ENCODE measurements around the gene YIPF2. TPM values are rescaled to one million over a fixed set of nuclear protein-coding genes. Genes with fewer than 3 reads are reported as not detected.

The YIPF2 gene
- total RNA-seq, 4 donors from 2014 or later = 40.5 to 100 (median 71.0) TPM

DNA sequence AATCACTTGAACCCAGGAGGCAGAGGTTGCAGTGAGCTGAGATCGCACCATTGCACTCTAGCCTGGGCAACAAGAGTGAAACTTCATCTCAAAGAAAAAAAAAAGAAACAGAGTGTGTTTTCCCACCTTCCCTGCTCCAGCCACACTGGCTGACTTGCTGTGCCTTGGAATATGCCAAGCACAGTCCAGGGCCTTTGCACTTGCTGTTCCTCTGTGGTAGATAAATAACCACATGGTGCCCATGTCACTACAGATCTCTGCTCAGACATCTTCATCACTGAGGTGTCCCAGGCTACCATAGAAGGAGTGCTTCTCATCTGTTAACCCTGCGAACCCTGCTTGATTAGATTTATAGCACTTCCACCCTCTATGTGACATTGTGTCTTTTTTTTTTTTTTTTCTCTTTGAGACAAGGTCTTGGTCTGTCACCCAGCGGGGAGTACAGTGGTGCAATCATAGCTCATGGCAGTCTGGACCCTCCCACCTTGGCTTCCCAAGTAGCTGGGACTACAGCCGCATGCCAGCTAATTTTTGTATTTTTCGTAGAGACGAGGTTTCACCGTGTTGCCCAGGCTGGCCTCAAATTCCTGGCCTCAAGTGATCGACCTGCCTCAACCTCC is 42.8 kb upstream of the YIPF2 start:
- no peaks in the 10 kb centered on the region for H3K9me3 ChIP-seq
- H3K27ac ChIP-seq = no peak overlapping the region
- no peaks in the 10 kb centered on the region for H3K36me3 ChIP-seq
- intact Hi-C loops (cut with DNase I; ENCODE audit: low total_unique reads) = no loop called here
- no peak overlapping the region for H3K4me3 ChIP-seq
- DNase-seq = no peak
- H3K4me1 ChIP-seq = peaks cover 0 to 10% of the 10 kb centered on the region in 2 donors
- TF ChIP-seq POLR2A (IDR thresholded peaks at IDR 0.05) = no peak
- TF ChIP-seq, protein P1, sequence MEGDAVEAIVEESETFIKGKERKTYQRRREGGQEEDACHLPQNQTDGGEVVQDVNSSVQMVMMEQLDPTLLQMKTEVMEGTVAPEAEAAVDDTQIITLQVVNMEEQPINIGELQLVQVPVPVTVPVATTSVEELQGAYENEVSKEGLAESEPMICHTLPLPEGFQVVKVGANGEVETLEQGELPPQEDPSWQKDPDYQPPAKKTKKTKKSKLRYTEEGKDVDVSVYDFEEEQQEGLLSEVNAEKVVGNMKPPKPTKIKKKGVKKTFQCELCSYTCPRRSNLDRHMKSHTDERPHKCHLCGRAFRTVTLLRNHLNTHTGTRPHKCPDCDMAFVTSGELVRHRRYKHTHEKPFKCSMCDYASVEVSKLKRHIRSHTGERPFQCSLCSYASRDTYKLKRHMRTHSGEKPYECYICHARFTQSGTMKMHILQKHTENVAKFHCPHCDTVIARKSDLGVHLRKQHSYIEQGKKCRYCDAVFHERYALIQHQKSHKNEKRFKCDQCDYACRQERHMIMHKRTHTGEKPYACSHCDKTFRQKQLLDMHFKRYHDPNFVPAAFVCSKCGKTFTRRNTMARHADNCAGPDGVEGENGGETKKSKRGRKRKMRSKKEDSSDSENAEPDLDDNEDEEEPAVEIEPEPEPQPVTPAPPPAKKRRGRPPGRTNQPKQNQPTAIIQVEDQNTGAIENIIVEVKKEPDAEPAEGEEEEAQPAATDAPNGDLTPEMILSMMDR (IDR thresholded peaks at IDR 0.05) = no peak
- H3K27me3 ChIP-seq = no peaks in the 10 kb centered on the region

GRCh38 chr19:10968527-10969135 is 40.2 kb upstream of the YIPF2 start:
- Histone ChIP-seq H3K27ac (no peak overlapping the region), H3K9me3 (no peaks in the 10 kb centered on the region), H3K4me1 (no peaks in the 10 kb centered on the region), H3K36me3 (no peaks in the 10 kb centered on the region), H3K27me3 (no peaks in the 10 kb centered on the region), H3K4me3 (no peak overlapping the region)
- TF ChIP-seq, protein P1 (IDR thresholded peaks at IDR 0.05) = no peak
- no peak for TF ChIP-seq POLR2A (IDR thresholded peaks at IDR 0.05)
- DNase-seq = no peak
- intact Hi-C loops (cut with DNase I; ENCODE audit: low total_unique reads) = no loop called here

- intact Hi-C loops (cut with DNase I; ENCODE audit: low total_unique reads) = no loop called here
- Histone ChIP-seq H3K4me3 (no peak overlapping the region), H3K27ac (no peak overlapping the region), H3K36me3 (no peaks in the 10 kb centered on the region), H3K9me3 (no peaks in the 10 kb centered on the region), H3K4me1 (peaks cover 0 to 6% of the 10 kb centered on the region in 2 donors), H3K27me3 (no peaks in the 10 kb centered on the region)
- no peak for DNase-seq
- TF ChIP-seq, protein P1 (IDR thresholded peaks at IDR 0.05) = no peak
- no peak for TF ChIP-seq POLR2A (IDR thresholded peaks at IDR 0.05)
These were observed 38.4 kb upstream of the YIPF2 start for GRCh38 chr19:10966809-10967208.

GRCh38 chr19:10965398-10965797 is 37.0 kb upstream of the YIPF2 start:
- no peaks in the 10 kb centered on the region for H3K9me3 ChIP-seq
- intact Hi-C loops (cut with DNase I; ENCODE audit: low total_unique reads) = no loop called here
- H3K4me3 ChIP-seq = no peak overlapping the region
- TF ChIP-seq, protein P1 (IDR thresholded peaks at IDR 0.05) = no peak
- TF ChIP-seq POLR2A (IDR thresholded peaks at IDR 0.05) = no peak
- no peaks in the 10 kb centered on the region for H3K36me3 ChIP-seq
- no peak for DNase-seq
- no peak overlapping the region for H3K27ac ChIP-seq
- H3K4me1 ChIP-seq = peaks cover 0 to 6% of the 10 kb centered on the region in 2 donors
- H3K27me3 ChIP-seq = no peaks in the 10 kb centered on the region

DNA sequence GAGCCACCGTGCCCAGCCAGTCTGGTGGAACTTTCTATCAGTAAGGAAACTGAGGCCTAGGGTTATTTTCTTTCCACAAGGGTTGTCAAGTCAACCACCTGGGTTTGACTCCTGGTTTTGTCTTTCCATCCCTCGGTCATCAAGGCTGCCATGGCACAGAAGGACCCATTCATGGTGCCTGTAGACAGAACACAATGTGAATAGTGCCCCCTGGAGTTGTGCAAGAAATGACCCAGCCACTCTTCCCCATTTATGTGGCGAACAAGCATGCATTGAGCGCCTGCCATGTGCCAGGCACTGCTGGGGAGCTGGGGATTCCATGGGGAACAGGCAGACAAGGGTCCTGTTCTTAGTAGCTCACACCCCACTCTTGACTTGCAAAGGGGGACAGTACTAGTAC is 36.5 kb upstream of the YIPF2 start:
- peaks cover 0 to 6% of the 10 kb centered on the region in 2 donors for H3K4me1 ChIP-seq
- no peaks in the 10 kb centered on the region for H3K36me3 ChIP-seq
- no peak for DNase-seq
- no peak overlapping the region for H3K27ac ChIP-seq
- intact Hi-C loops (cut with DNase I; ENCODE audit: low total_unique reads) = no loop called here
- H3K27me3 ChIP-seq = no peaks in the 10 kb centered on the region
- no peak overlapping the region for H3K4me3 ChIP-seq
- H3K9me3 ChIP-seq = no peaks in the 10 kb centered on the region
- TF ChIP-seq, protein P1 (IDR thresholded peaks at IDR 0.05) = no peak
- TF ChIP-seq POLR2A (IDR thresholded peaks at IDR 0.05) = no peak
